ENCODE measurements around the gene ODAD4.

GRCh38 chr17:41892021-41892376, 38.4 kb upstream of the ODAD4 start:
- no peak for TF ChIP-seq POLR2A (IDR thresholded peaks at IDR 0.05; ENCODE audit: low read depth, low read length)
- TF ChIP-seq POLR2AphosphoS5 (IDR thresholded peaks at IDR 0.05; ENCODE audit: low read depth, low read length): no peak

Measured in GM12892 (cell line).